ENCODE measurements around the gene LRRC36. TPM values are rescaled to one million over a fixed set of nuclear protein-coding genes. Genes with fewer than 3 reads are reported as not detected.

LRRC36 gene
- total and polyA plus RNA-seq, 2 donors, result 0.19 to 0.78 TPM

DNA sequence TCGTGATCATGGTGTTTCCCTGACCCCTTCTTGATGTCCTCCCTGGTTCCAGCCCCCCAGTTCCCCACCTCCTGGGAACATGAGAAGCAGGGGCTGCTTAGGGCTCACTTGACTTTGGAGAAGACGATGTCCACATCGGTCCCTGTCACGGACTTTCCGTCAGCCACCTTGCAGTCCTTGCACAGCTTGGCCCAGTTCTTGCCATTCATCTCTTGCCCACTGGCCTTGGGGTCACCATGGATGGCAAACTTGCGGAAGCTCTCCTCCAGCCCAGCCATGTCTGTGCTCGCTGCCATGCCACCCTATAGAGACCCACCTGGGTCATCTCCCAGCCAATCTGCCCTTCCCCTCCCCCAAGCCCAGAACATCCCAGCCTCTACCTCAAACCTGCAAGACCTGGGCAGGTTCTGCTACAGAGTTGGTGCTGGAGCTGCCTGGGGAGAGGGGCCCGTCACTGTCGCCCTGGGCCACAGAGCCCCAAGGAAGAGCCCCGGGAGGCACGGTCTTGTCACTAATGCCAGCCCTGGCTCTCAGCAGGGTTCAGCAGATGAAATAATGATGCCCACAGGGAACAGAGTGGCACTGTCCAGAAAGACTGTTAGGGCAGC lies 64.3 kb downstream of the LRRC36 start:
- peaks cover 0 to 15% of the 10 kb centered on the region in 2 donors for H3K9me3 ChIP-seq (ENCODE audit: control insufficient read depth in 2 of 2, insufficient read depth in 1 of 2, low read length in 1 of 2)
- peaks cover 34 to 81% of the 10 kb centered on the region in 2 donors for H3K27me3 ChIP-seq (ENCODE audit: control insufficient read depth in 2 of 2, insufficient read depth in 1 of 2, low read length in 1 of 2)
- H3K27ac ChIP-seq (ENCODE audit: low read depth in 1 of 2, low read length in 1 of 2), result no peak overlapping the region
- no peaks in the 10 kb centered on the region for H3K36me3 ChIP-seq (ENCODE audit: control insufficient read depth in 2 of 2, insufficient read depth in 2 of 2, low read length in 1 of 2)
- WGBS, result 95% methylated on average over 11 of the region's 11 CpGs
- DNase-seq (ENCODE audit: low read depth in 6 of 9, low spot score in 9 of 9), result no peak
- no peak overlapping the region for H3K4me3 ChIP-seq (ENCODE audit: low read length in 2 of 2)
- peaks cover 0 to 9% of the 10 kb centered on the region in 2 donors for H3K4me1 ChIP-seq (ENCODE audit: control insufficient read depth in 2 of 2, insufficient read depth in 2 of 2, low read length in 2 of 2)

DNA sequence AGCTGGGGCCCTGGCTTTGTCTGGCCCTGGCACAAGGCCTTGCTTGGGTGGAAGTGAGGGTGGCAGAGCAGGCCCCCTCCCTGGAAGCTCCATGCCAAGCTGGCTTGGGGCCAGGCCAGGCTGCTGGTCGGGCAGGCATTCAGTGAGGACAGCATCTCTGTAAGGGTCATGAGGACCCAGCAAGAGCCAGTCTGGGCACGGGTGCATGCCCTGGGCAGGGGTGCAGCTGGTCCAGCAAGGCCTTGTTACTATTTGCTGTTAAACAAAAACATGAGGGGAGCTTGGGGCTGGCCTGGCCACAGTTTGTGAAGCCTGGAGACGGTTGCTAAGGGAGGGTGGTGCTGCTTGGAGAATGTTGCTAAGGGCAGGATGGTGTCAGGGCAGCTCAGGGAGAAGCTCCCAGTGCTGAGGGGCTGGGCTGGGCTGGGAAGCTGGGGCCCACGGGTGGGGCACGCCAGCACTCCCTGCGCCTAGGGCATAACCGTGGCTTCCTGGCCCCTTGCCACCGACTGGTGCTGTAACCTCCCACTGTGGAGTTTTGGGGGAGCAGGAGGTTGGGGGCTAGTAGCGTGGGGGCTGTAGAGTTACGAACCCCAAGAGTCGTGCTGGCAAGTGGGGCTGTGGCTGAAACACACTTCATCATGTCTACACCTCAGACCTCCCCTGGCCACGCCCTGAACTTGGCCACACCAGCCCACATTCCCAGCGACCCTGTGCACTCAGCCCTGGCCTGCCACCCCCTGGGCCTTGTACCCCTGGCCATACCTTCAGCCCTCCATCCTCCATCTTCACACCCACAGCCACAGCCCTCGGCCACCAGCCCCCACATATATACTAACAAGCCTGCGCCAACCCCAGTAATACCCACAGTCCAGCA lies 65.0 kb downstream of the LRRC36 start:
- no peak for DNase-seq (ENCODE audit: low read depth in 6 of 9, low spot score in 9 of 9)
- Histone ChIP-seq H3K9me3 (ENCODE audit: control insufficient read depth in 2 of 2, insufficient read depth in 1 of 2, low read length in 1 of 2) (peaks cover 0 to 15% of the 10 kb centered on the region in 2 donors), H3K27ac (ENCODE audit: low read depth in 1 of 2, low read length in 1 of 2) (no peak overlapping the region), H3K27me3 (ENCODE audit: control insufficient read depth in 2 of 2, insufficient read depth in 1 of 2, low read length in 1 of 2) (peaks cover 37 to 88% of the 10 kb centered on the region in 2 donors), H3K4me1 (ENCODE audit: control insufficient read depth in 2 of 2, insufficient read depth in 2 of 2, low read length in 2 of 2) (peaks cover 0 to 13% of the 10 kb centered on the region in 2 donors), H3K4me3 (ENCODE audit: low read length in 2 of 2) (no peak overlapping the region), H3K36me3 (ENCODE audit: control insufficient read depth in 2 of 2, insufficient read depth in 2 of 2, low read length in 1 of 2) (no peaks in the 10 kb centered on the region)
- 89% methylated on average over 15 of the region's 15 CpGs for whole genome bisulfite sequencing

DNA sequence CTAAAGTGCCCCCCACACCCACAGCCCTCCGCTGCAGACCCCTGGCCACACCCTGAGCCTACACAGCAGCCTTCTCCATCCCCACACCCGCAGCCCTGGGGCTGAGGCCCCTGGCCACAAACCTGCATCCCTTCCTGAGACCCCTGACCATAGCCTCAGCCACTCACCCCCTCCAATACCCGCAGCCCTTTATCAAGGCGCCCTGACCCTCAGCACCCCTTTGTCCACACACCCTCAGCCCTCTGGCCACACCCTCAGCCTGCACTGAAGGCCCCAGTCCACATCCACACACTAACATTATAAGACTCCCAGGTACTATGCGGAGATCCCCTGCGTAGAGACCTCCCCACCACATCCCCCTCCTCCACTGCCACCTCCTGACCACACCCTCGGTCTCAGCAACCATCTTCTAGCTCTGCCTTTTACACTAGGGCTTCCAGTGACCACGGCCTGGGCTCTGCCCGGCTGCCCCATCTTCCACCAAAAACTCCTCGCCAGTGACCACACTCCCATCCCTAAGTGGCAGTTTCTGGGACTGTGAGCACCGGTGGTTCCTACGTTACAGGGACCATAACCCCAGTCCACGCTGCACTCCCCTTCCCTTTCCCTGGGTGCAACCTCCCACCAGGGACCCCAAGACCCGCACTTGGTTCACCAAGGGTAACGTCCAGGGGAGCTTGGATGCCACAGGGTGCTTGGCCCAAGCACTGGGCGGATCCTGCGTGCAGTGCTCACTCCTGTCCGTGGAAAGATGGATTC lies 65.9 kb downstream of the LRRC36 start:
- Histone ChIP-seq H3K9me3 (ENCODE audit: control insufficient read depth in 2 of 2, insufficient read depth in 1 of 2, low read length in 1 of 2) (peaks cover 0 to 15% of the 10 kb centered on the region in 2 donors), H3K4me1 (ENCODE audit: control insufficient read depth in 2 of 2, insufficient read depth in 2 of 2, low read length in 2 of 2) (peaks cover 0 to 17% of the 10 kb centered on the region in 2 donors), H3K27ac (ENCODE audit: low read depth in 1 of 2, low read length in 1 of 2) (no peak overlapping the region), H3K36me3 (ENCODE audit: control insufficient read depth in 2 of 2, insufficient read depth in 2 of 2, low read length in 1 of 2) (no peaks in the 10 kb centered on the region), H3K27me3 (ENCODE audit: control insufficient read depth in 2 of 2, insufficient read depth in 1 of 2, low read length in 1 of 2) (peaks cover 39 to 90% of the 10 kb centered on the region in 2 donors), H3K4me3 (ENCODE audit: low read length in 2 of 2) (no peak overlapping the region)
- DNase-seq (ENCODE audit: low read depth in 6 of 9, low spot score in 9 of 9), result no peak
- 92% methylated on average over 18 of the region's 18 CpGs for WGBS

DNA sequence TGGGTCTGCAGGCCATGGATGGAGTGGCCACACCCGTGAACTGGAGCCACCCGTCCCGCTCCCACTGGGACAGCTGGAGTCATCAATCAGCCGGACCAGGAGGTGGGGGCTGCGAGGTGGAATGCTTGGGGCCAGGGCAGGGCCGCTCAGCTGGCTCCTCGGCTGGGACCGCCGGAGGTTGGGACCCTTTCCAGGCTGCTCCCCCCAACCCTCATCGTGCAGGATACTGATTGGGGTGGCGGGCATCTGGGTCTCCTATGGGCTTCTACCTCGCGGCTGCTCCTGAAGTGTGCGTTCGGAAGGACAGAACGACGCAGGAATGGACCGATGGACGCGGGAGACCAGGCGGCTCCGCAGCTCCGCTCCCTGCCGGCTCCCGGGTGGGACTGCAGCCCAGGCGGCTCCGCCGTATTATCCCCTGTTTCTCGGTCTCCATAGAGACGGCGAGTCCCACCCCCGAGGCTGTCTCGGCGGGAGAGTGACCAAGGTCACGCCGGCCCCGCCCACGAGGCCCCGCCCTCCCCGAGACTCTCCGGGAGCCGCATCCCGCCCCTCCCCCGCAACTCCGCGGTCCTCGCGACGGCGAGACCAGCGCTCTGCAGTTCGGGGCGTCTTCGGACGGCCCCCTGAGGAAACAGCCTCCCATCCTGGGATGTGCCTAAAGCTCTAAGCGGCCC lies 66.6 kb downstream of the LRRC36 start, which contains the start of gene TPPP3:
TPPP3 (minus strand) TSS at position 388 of the 677 bp plus-strand sequence. CDS start 2,387 bp downstream, outside the sequence.
- H3K4me3 ChIP-seq (ENCODE audit: low read length in 2 of 2), result peak within 1 kb of the TSS in 1 of 2 donors; percentile 4
- 11% methylated on average over 56 of the region's 56 CpGs for WGBS
- DNase-seq (ENCODE audit: low read depth in 6 of 9, low spot score in 9 of 9), result no peak
- H3K27me3 ChIP-seq (ENCODE audit: control insufficient read depth in 2 of 2, insufficient read depth in 1 of 2, low read length in 1 of 2), result peaks cover 40 to 92% of the 10 kb centered on the region in 2 donors
- peaks cover 0 to 15% of the 10 kb centered on the region in 2 donors for H3K9me3 ChIP-seq (ENCODE audit: control insufficient read depth in 2 of 2, insufficient read depth in 1 of 2, low read length in 1 of 2)
- no peaks in the 10 kb centered on the region for H3K36me3 ChIP-seq (ENCODE audit: control insufficient read depth in 2 of 2, insufficient read depth in 2 of 2, low read length in 1 of 2)
- H3K27ac ChIP-seq (ENCODE audit: low read depth in 1 of 2, low read length in 1 of 2), result no peak within 1 kb of the TSS
- H3K4me1 ChIP-seq (ENCODE audit: control insufficient read depth in 2 of 2, insufficient read depth in 2 of 2, low read length in 2 of 2), result peaks cover 0 to 17% of the 10 kb centered on the region in 2 donors

DNA sequence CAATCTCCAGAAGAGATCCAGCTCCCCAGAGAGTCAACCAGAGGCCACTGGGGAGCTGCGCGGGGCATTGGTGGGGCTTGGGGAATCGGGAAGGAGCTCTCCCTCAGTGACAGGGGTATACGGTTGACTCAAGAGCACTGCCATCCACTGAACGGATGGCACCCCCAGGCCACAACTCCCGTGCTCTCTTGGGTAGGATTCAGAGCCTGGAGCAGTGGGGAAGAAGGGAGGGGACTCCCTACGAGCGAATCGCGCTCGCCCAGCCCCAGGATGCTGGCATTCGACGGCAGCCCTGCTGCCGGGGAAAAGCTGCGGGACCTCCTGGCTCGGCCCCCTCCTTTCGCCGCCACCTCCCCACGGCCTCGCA lies 67.2 kb downstream of the LRRC36 start:
- Histone ChIP-seq H3K27ac (ENCODE audit: low read depth in 1 of 2, low read length in 1 of 2) (no peak overlapping the region), H3K9me3 (ENCODE audit: control insufficient read depth in 2 of 2, insufficient read depth in 1 of 2, low read length in 1 of 2) (peaks cover 0 to 15% of the 10 kb centered on the region in 2 donors), H3K4me3 (ENCODE audit: low read length in 2 of 2) (peak overlapping the region in 1 of 2 donors; percentile 4), H3K4me1 (ENCODE audit: control insufficient read depth in 2 of 2, insufficient read depth in 2 of 2, low read length in 2 of 2) (peaks cover 0 to 17% of the 10 kb centered on the region in 2 donors), H3K27me3 (ENCODE audit: control insufficient read depth in 2 of 2, insufficient read depth in 1 of 2, low read length in 1 of 2) (peaks cover 40 to 92% of the 10 kb centered on the region in 2 donors), H3K36me3 (ENCODE audit: control insufficient read depth in 2 of 2, insufficient read depth in 2 of 2, low read length in 1 of 2) (no peaks in the 10 kb centered on the region)
- DNase-seq (ENCODE audit: low read depth in 6 of 9, low spot score in 9 of 9), result no peak
- WGBS, result 9% methylated on average over 20 of the region's 20 CpGs

DNA sequence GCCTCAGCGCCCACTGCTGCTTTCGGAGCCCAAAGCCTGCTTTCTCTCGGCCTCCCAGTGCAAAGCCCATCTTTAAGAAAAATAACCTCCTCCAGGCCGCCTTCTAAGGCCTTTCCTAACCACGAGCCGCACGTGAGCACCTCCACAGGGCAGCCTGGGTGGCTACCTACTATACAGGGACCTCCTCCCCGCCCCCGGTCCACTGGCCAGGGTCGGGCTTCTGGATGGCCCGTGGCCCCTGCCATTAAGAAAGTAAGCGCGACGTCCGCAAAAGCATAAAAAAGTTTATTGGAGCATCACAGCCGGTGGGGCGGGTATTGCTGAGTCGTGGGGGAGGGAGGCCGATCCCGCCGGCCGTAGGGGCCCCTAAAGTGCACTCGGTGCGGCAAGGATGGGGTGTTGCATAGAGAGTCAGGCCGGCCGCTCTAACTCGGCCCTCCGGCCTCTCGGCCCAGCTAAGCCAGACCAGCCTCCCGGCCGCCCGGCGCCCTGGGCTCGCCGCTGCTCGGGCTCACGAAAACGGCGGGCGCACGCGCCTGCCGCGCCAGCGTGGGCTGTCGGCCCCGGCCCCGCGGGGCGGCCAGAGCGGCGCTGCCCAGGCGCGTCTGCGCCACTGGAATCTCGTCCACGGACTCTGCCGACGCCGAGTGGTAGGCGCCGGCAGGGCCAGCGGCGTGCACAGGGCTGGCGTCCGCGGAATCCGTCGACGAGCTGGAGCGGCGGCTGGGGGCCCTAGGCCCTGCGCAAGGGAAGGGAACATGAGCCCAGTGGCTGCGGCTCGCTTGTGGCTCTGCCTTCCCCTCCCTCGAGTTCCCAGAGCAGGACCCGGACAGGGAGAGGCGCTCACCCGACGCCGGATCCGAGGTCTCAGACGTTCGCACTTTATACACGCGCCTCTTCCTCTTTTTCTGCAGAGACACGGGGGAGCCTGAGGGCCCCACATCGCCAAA lies 67.8 kb downstream of the LRRC36 start:
- H3K9me3 ChIP-seq (ENCODE audit: control insufficient read depth in 2 of 2, insufficient read depth in 1 of 2, low read length in 1 of 2), result peaks cover 0 to 15% of the 10 kb centered on the region in 2 donors
- no peak for DNase-seq (ENCODE audit: low read depth in 6 of 9, low spot score in 9 of 9)
- no peaks in the 10 kb centered on the region for H3K36me3 ChIP-seq (ENCODE audit: control insufficient read depth in 2 of 2, insufficient read depth in 2 of 2, low read length in 1 of 2)
- H3K4me1 ChIP-seq (ENCODE audit: control insufficient read depth in 2 of 2, insufficient read depth in 2 of 2, low read length in 2 of 2), result peaks cover 0 to 17% of the 10 kb centered on the region in 2 donors
- WGBS, result 6% methylated on average over 88 of the region's 88 CpGs
- H3K4me3 ChIP-seq (ENCODE audit: low read length in 2 of 2), result no peak overlapping the region
- H3K27ac ChIP-seq (ENCODE audit: low read depth in 1 of 2, low read length in 1 of 2), result no peak overlapping the region
- H3K27me3 ChIP-seq (ENCODE audit: control insufficient read depth in 2 of 2, insufficient read depth in 1 of 2, low read length in 1 of 2), result peaks cover 40 to 96% of the 10 kb centered on the region in 2 donors

DNA sequence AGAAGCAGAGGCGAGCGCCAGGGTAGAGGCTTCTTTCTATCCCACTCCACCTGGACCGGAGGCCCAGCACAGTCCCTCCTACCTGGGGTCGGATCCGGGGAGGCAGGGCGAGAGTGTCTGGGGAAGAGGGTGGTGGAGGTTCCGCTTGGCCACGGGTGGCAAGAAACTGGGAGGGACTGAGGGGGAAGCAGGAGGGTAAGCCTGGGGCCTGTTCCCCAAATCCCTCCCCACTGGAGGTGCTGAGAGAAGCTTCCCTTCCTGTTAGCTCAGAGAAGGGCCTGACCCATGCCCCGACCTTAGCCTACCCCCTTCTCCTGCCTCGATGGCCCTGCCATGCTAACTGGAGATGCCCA lies 68.5 kb downstream of the LRRC36 start:
- no peak overlapping the region for H3K27ac ChIP-seq (ENCODE audit: low read depth in 1 of 2, low read length in 1 of 2)
- H3K4me3 ChIP-seq (ENCODE audit: low read length in 2 of 2), result no peak overlapping the region
- WGBS, result 50% methylated on average over 10 of the region's 10 CpGs
- H3K27me3 ChIP-seq (ENCODE audit: control insufficient read depth in 2 of 2, insufficient read depth in 1 of 2, low read length in 1 of 2), result peaks cover 40 to 97% of the 10 kb centered on the region in 2 donors
- no peak for DNase-seq (ENCODE audit: low read depth in 6 of 9, low spot score in 9 of 9)
- H3K9me3 ChIP-seq (ENCODE audit: control insufficient read depth in 2 of 2, insufficient read depth in 1 of 2, low read length in 1 of 2), result peaks cover 0 to 15% of the 10 kb centered on the region in 2 donors
- H3K4me1 ChIP-seq (ENCODE audit: control insufficient read depth in 2 of 2, insufficient read depth in 2 of 2, low read length in 2 of 2), result peaks cover 0 to 15% of the 10 kb centered on the region in 2 donors
- H3K36me3 ChIP-seq (ENCODE audit: control insufficient read depth in 2 of 2, insufficient read depth in 2 of 2, low read length in 1 of 2), result no peaks in the 10 kb centered on the region
